Nucleus accumbens (tissue), 56 donors: ENCODE measurements around the gene TTC24.
"Not testable (repeated sequence)": the region's sequence is repeated elsewhere in the genome, so short reads cannot be mapped to it uniquely, and the experiment has no call there.

Experiments
- DNase-seq, 56 donors: peaks; one replicate each; lab custom pipeline; 2025; lab: John Stamatoyannopoulos, UW

Gene TTC24

GRCh38 chr1:156601892-156602291 is 22.4 kb downstream of the TTC24 start:
- no peak for DNase-seq

- peak in 1 of 56 donors; percentile 9 for DNase-seq
These were observed 23.1 kb downstream of the TTC24 start for GRCh38 chr1:156602557-156602993.

- not testable (repeated sequence) for DNase-seq
These were observed 27.8 kb downstream of the TTC24 start for GRCh38 chr1:156607344-156607743.

- DNase-seq = peak in 44 of 56 donors; percentile 12 to 79 (median 42)
These were observed 28.6 kb downstream of the TTC24 start for GRCh38 chr1:156608036-156608674.

GRCh38 chr1:156608981-156609380 is 29.5 kb downstream of the TTC24 start:
- DNase-seq = peak in 8 of 56 donors; percentile 8 to 36 (median 18)

- DNase-seq = not testable (repeated sequence)
These were observed 30.5 kb downstream of the TTC24 start for GRCh38 chr1:156610072-156610471.

GRCh38 chr1:156612666-156613065 is 33.1 kb downstream of the TTC24 start:
- DNase-seq = no peak

GRCh38 chr1:156615946-156616345 is 36.4 kb downstream of the TTC24 start:
- DNase-seq = peak in 9 of 56 donors; percentile 25 to 67 (median 41)

- peak in 49 of 56 donors; percentile 17 to 82 (median 64) for DNase-seq
These were observed 36.9 kb downstream of the TTC24 start for GRCh38 chr1:156616463-156616862.

- DNase-seq = peak in 44 of 56 donors; percentile 14 to 83 (median 56)
These were observed 39.5 kb downstream of the TTC24 start, which contains the start of gene HAPLN2 for GRCh38 chr1:156618853-156619581. TSS of gene HAPLN2 (plus strand) at chr1:156619415. CDS start at chr1:156623491, 4,076 bp downstream.

GRCh38 chr1:156619582-156619955 is 40.0 kb downstream of the TTC24 start:
- DNase-seq = peak in 2 of 56 donors; percentile 27 to 57

- no peak for DNase-seq
These were observed 43.2 kb downstream of the TTC24 start for GRCh38 chr1:156622581-156623297.

- DNase-seq = peak in 27 of 56 donors; percentile 6 to 68 (median 36)
These were observed 44.7 kb downstream of the TTC24 start for GRCh38 chr1:156623946-156624813.

GRCh38 chr1:156624814-156625435 is 45.4 kb downstream of the TTC24 start:
- peak in 1 of 56 donors; percentile 36 for DNase-seq

- peak in 44 of 56 donors; percentile 22 to 88 (median 50) for DNase-seq
These were observed 46.0 kb downstream of the TTC24 start for GRCh38 chr1:156625436-156626078.

GRCh38 chr1:156626079-156626438 is 46.5 kb downstream of the TTC24 start:
- DNase-seq = no peak

GRCh38 chr1:156627313-156627880 is 47.9 kb downstream of the TTC24 start:
- DNase-seq = peak in 16 of 56 donors; percentile 8 to 57 (median 23)

GRCh38 chr1:156629823-156630449 is 50.4 kb downstream of the TTC24 start:
- no peak for DNase-seq
